ENCODE results near the gene RNF20.

RNF20 gene

GRCh38 chr9:101591787-101592446 lies 58.3 kb downstream of the RNF20 start:
- DNase-seq, result no peak

- DNase-seq, result no peak
Observed at GRCh38 chr9:101592788-101593187, 59.1 kb downstream of the RNF20 start.

DNA sequence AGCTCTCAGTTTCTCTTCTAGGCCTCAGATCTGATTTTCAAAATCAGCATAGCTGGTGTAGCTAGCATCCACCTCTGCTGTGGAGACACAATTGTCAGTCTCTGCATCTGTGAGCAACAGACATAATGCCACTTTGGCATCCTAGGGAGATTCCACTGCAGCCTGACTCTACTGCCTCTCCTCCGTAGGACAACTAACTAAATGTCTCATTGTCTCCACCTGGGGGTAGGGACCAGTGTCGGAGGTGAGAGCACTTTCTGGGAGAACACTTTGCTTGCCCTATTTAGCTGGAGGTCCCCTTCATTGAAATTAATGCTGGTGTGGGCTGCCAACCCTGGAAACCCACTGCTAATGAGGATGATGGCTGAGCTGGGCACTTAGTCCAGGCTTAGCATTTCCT lies 59.7 kb downstream of the RNF20 start:
- no peak for DNase-seq

DNA sequence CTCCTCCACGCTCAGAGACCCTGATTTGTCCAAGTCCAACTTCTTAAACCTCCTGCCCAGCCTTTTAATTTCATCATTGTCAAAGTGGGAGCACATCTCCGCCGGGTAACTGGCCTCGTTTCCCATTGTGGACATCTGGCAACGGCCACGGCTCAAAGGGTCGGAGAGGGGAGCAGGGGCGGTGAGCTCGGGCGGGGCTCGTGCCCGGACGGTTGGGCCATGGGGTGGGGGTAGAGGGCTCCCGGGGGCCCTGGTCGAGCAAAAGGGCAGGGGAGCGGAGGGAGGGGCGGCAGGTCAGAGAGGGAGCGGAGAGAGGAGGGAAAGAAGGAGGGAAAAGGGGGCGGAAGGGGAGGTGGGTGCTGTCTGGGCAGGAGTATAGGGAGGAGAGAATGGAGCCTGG lies 61.1 kb downstream of the RNF20 start, which contains the start of gene PPP3R2:
Gene PPP3R2, minus strand, starts transcription at position 174 of the 400 bp plus-strand sequence. Its CDS starts 48 bp downstream, at position 126.
- DNase-seq, result no peak

- DNase-seq, result peak; percentile 41
Observed at GRCh38 chr9:101601904-101602765, 68.5 kb downstream of the RNF20 start.

GRCh38 chr9:101604296-101604695 lies 70.6 kb downstream of the RNF20 start:
- no peak for DNase-seq

DNA sequence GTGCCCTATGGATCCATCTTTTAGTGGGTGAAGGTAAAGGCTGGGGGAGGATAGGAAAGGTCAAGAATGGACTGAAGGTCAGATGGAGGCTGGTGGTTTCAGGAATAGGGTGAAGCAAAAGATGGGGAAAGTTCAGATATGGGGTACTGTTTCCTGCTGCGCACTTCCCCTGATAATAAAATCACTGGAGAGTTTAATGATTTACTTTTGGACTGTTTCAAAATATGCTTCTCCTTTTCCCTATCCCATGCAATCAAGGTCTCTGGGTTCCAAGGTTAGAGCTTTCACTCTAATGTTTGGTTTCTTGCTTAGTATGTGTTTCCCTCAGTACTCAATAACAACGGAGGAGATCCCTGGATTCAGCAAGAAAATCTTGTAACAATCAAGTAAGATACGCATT lies 71.9 kb downstream of the RNF20 start:
- no peak for DNase-seq
